ENCODE data around the gene XYLT1.

XYLT1 gene

DNA sequence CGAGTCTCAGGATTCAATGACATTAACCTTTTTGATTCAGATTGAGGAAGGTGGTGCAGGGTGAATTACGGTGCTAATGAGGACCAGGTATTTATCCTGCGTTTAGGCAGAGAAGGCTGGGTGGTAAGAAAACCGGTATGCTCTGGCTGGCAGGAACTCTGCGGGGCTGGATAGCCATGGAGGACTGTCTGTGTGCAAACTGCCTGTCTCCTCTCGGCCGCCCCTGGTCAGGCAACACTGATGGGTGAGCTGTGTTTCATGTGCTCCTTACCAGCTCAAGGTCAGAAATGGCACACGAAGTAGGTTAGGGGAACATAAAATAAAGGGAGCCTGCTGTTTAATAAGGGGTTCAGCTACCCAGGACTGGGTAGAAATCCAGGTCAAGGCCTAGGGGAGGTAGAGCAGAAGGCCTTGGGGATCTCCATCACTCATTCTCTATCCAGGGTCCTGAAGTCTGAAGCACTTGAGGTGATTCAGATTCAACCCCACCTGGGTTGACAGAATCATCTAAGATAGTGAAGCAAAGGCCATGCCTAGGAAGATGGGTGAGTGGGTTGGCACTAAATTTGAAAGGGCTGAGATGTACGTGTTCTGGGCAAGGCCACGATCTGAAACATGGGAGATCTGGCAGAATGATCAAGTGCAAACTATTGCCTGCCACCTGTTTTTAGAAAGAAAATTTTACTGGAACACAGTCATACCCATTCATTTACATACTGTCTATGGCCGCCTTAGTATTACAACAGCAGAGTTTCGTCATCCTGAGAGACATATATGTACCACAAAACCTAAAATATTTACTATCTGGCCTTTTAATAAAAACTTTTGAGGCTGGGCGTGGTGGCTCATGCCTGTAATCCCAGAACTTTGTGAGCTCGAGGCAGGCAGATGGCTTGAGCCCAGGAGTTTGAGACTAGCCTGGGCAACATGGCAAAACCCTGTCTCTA lies 292.5 kb downstream of the XYLT1 start:
- no peaks in the 10 kb centered on the region for H3F3A ChIP-seq (ENCODE audit: control insufficient read depth, insufficient read depth)
- H3K36me3 ChIP-seq (ENCODE audit: control insufficient read depth, low read length): no peaks in the 10 kb centered on the region
- no peak overlapping the region for H3K27ac ChIP-seq (ENCODE audit: low read depth, low read length)
- H3K4me3 ChIP-seq (ENCODE audit: low read length): no peak overlapping the region
- no peaks in the 10 kb centered on the region for H3K9me2 ChIP-seq (replicated peaks; ENCODE audit: control insufficient read depth, low read length)
- TF ChIP-seq, protein P1, sequence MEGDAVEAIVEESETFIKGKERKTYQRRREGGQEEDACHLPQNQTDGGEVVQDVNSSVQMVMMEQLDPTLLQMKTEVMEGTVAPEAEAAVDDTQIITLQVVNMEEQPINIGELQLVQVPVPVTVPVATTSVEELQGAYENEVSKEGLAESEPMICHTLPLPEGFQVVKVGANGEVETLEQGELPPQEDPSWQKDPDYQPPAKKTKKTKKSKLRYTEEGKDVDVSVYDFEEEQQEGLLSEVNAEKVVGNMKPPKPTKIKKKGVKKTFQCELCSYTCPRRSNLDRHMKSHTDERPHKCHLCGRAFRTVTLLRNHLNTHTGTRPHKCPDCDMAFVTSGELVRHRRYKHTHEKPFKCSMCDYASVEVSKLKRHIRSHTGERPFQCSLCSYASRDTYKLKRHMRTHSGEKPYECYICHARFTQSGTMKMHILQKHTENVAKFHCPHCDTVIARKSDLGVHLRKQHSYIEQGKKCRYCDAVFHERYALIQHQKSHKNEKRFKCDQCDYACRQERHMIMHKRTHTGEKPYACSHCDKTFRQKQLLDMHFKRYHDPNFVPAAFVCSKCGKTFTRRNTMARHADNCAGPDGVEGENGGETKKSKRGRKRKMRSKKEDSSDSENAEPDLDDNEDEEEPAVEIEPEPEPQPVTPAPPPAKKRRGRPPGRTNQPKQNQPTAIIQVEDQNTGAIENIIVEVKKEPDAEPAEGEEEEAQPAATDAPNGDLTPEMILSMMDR (IDR thresholded peaks at IDR 0.05; ENCODE audit: low read depth, low read length, poor library complexity, severe bottlenecking): no peak
- no peaks in the 10 kb centered on the region for H3K4me1 ChIP-seq (ENCODE audit: control insufficient read depth, low read length)
- no peaks in the 10 kb centered on the region for H3K79me2 ChIP-seq (ENCODE audit: control insufficient read depth, low read length)
- no peaks in the 10 kb centered on the region for H3K27me3 ChIP-seq (ENCODE audit: control insufficient read depth, low read length)
- H4K20me1 ChIP-seq (ENCODE audit: control insufficient read depth, insufficient read depth, low read depth, low read length): no peaks in the 10 kb centered on the region
- no peak overlapping the region for H3K4me2 ChIP-seq (ENCODE audit: low read length)
- no peaks in the 10 kb centered on the region for H3K9me3 ChIP-seq (ENCODE audit: control insufficient read depth, insufficient read depth, low read length)

DNA sequence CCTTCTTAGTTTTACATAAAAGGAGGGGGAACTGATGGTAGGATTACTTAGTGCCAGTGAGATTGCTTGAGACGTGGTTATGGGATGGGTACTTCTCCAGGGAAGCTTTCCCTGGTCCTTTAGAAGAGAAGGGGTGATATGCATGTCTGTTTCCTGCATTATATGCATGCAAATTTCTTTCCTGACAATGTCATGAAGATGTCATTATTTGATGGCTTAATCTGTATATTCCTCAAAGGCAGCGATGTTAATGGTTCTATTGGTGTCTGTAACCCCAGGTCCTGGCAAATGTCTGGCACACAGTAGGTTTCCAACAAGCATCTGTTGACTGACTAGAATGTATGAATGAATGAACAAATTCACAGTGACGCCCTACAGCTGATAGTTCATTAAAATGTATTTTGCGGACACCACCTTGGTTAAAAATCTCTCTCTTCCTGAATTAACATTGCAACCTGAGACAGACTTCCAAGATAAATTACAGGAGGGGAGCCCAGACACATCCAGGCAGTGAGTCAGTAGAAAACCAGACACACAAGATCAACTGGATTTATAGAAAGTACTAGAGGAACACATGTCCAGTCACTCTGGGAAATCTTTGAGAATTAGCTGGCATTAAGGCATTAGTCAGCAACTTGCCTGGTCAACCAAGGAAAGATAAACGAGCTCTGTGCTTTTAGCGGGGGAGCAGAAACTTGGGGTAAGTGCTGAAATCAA lies 293.4 kb downstream of the XYLT1 start:
- no peaks in the 10 kb centered on the region for H3K36me3 ChIP-seq (ENCODE audit: control insufficient read depth, low read length)
- TF ChIP-seq, protein P1 (IDR thresholded peaks at IDR 0.05; ENCODE audit: low read depth, low read length, poor library complexity, severe bottlenecking): no peak
- TF ChIP-seq EZH2phosphoT487 (IDR thresholded peaks at IDR 0.05; ENCODE audit: borderline replicate concordance, low read length): no peak
- no peaks in the 10 kb centered on the region for H3K9me2 ChIP-seq (replicated peaks; ENCODE audit: control insufficient read depth, low read length)
- no peak overlapping the region for H3K27ac ChIP-seq (ENCODE audit: low read depth, low read length)
- H3K4me3 ChIP-seq (ENCODE audit: low read length): no peak overlapping the region
- H3K4me1 ChIP-seq (ENCODE audit: control insufficient read depth, low read length): no peaks in the 10 kb centered on the region
- no peaks in the 10 kb centered on the region for H3F3A ChIP-seq (ENCODE audit: control insufficient read depth, insufficient read depth)
- H3K79me2 ChIP-seq (ENCODE audit: control insufficient read depth, low read length): no peaks in the 10 kb centered on the region
- no peaks in the 10 kb centered on the region for H4K20me1 ChIP-seq (ENCODE audit: control insufficient read depth, insufficient read depth, low read depth, low read length)
- H3K9me3 ChIP-seq (ENCODE audit: control insufficient read depth, insufficient read depth, low read length): no peaks in the 10 kb centered on the region
- no peak overlapping the region for H3K4me2 ChIP-seq (ENCODE audit: low read length)
- no peaks in the 10 kb centered on the region for H3K27me3 ChIP-seq (ENCODE audit: control insufficient read depth, low read length)

DNA sequence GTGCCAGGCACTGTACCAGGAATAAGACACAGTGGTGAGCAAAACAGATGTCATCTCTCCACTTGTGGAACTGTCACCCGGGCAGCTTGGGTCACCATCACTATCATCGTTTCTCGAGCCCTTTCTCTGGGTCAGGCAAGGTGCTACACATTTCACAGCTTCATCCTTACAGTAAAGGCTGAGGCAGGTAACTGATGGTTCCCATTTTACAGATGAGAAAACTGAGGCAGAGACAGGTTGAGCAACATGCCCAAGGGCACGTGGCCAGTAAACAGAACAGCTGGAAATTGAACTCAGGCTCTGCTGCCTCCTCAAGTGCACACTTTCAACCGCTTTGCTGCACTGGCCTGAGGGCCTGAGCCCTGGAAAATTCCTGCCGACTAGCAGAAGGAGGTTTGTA lies 294.6 kb downstream of the XYLT1 start:
- H3K27me3 ChIP-seq (ENCODE audit: control insufficient read depth, low read length): no peaks in the 10 kb centered on the region
- H3K4me2 ChIP-seq (ENCODE audit: low read length): no peak overlapping the region
- no peak for TF ChIP-seq EZH2phosphoT487 (IDR thresholded peaks at IDR 0.05; ENCODE audit: borderline replicate concordance, low read length)
- TF ChIP-seq, protein P1 (IDR thresholded peaks at IDR 0.05; ENCODE audit: low read depth, low read length, poor library complexity, severe bottlenecking): no peak
- no peaks in the 10 kb centered on the region for H4K20me1 ChIP-seq (ENCODE audit: control insufficient read depth, insufficient read depth, low read depth, low read length)
- H3K36me3 ChIP-seq (ENCODE audit: control insufficient read depth, low read length): no peaks in the 10 kb centered on the region
- no peaks in the 10 kb centered on the region for H3K9me3 ChIP-seq (ENCODE audit: control insufficient read depth, insufficient read depth, low read length)
- no peak overlapping the region for H3K4me3 ChIP-seq (ENCODE audit: low read length)
- H3F3A ChIP-seq (ENCODE audit: control insufficient read depth, insufficient read depth): no peaks in the 10 kb centered on the region
- no peak overlapping the region for H3K27ac ChIP-seq (ENCODE audit: low read depth, low read length)
- no peaks in the 10 kb centered on the region for H3K9me2 ChIP-seq (replicated peaks; ENCODE audit: control insufficient read depth, low read length)
- H3K4me1 ChIP-seq (ENCODE audit: control insufficient read depth, low read length): no peaks in the 10 kb centered on the region
- H3K79me2 ChIP-seq (ENCODE audit: control insufficient read depth, low read length): no peaks in the 10 kb centered on the region

Measured in DOHH2 (cell line).